GM23338 (cell line): Measurements from ENCODE around the gene KSR2.

ENCODE experiments used
- EZH2 ChIP-seq: fragments of 200-600 bp; sonication (generic); IDR thresholded peaks from one replicate; pipeline ENCODE4 v1.8.0; 2017; ENCODE audit warnings: antibody characterized with exemption, mild to moderate bottlenecking, low read depth; ENCODE audit not compliant: unreplicated experiment
- TF ChIP-seq, protein P1 (sequence below), 2 experiments: fragments of 200-600 bp in 1 of 2; sonication (generic) in 1 of 2; conservative IDR thresholded peaks; 2 replicates each; pipeline versions ENCODE4 v1.5.1 to v1.6.1; 2016 to 2017; ENCODE audit warnings: antibody characterized with exemption in 2 of 2, low read depth in 2 of 2, mild to moderate bottlenecking in 2 of 2, moderate library complexity in 1 of 2

- TF ChIP-seq, protein P1, sequence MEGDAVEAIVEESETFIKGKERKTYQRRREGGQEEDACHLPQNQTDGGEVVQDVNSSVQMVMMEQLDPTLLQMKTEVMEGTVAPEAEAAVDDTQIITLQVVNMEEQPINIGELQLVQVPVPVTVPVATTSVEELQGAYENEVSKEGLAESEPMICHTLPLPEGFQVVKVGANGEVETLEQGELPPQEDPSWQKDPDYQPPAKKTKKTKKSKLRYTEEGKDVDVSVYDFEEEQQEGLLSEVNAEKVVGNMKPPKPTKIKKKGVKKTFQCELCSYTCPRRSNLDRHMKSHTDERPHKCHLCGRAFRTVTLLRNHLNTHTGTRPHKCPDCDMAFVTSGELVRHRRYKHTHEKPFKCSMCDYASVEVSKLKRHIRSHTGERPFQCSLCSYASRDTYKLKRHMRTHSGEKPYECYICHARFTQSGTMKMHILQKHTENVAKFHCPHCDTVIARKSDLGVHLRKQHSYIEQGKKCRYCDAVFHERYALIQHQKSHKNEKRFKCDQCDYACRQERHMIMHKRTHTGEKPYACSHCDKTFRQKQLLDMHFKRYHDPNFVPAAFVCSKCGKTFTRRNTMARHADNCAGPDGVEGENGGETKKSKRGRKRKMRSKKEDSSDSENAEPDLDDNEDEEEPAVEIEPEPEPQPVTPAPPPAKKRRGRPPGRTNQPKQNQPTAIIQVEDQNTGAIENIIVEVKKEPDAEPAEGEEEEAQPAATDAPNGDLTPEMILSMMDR (conservative IDR thresholded peaks at IDR 0.05; ENCODE audit: low read depth in 2 of 2), result no peak
- no peak for TF ChIP-seq EZH2
These were observed 498.8 kb downstream of the KSR2 start for GRCh38 chr12:117469883-117470483.
